K562 (cell line): ENCODE data around the gene UMODL1. TPM values are rescaled to one million over a fixed set of nuclear protein-coding genes. Genes with fewer than 3 reads are reported as not detected.

Experiments used
- BCLAF1 ChIP-seq, 2 experiments: fragments of 450-650 bp in 1 of 2; IDR thresholded peaks; 2 replicates each; pipeline ENCODE4 v1.6.1; 2011 to 2017; ENCODE audit warnings: low read depth in 2 of 2, antibody characterized with exemption in 1 of 2, borderline replicate concordance in 1 of 2, low read length in 1 of 2, mild to moderate bottlenecking in 1 of 2, mixed read lengths in 1 of 2; ENCODE audit not compliant: control insufficient read depth in 1 of 2
- CHD2 ChIP-seq: IDR thresholded peaks from 2 replicates; pipeline ENCODE4 v1.6.1; 2011; ENCODE audit warnings: low read depth, low read length
- E4F1 ChIP-seq: fragments of 250-450 bp; sonication (Bioruptor Pico); IDR thresholded peaks from 2 replicates; pipeline ENCODE4 v1.5.0; 2021; ENCODE audit warnings: mild to moderate bottlenecking, borderline replicate concordance
- FOXM1 ChIP-seq, 2 experiments: fragments of 450-650 bp in 1 of 2; sonication (generic) in 1 of 2; formaldehyde crosslinking in 1 of 2; IDR thresholded peaks; 2 replicates each; pipeline versions ENCODE4 v1.6.1 to v1.9.0; 2017 to 2022; ENCODE audit warnings: low read depth in 2 of 2, mild to moderate bottlenecking in 2 of 2, missing genetic modification reagents in 1 of 2, moderate library complexity in 1 of 2
- MGA ChIP-seq: fragments of 450-650 bp; IDR thresholded peaks from 2 replicates; pipeline ENCODE4 v1.6.1; 2016; ENCODE audit warnings: mild to moderate bottlenecking, moderate library complexity
- ZFP91 ChIP-seq: sonication (generic); formaldehyde crosslinking; IDR thresholded peaks from 2 replicates; pipeline ENCODE4 v1.8.0; 2022; ENCODE audit warnings: mild to moderate bottlenecking, missing genetic modification reagents
- ZNF174 ChIP-seq: fragments of 250-450 bp; sonication (Bioruptor Pico); IDR thresholded peaks from 2 replicates; pipeline ENCODE4 v1.4.0; 2020; ENCODE audit warnings: mild to moderate bottlenecking
- polyA plus RNA-seq, 8 experiments: library from polyadenylated mRNA; depleted of rRNA in 4 of 8; stranded (reverse) in 5 of 8; unstranded in 3 of 8; fragments of >200 nt; fragmentation: Nextera tagmentation in 2 of 8; fragmentation: Illumina TruSeq in 1 of 8; extraction: Ambion mirVana in 2 of 8; extraction: Trizol in 1 of 8; gene quantifications; 2 replicates each; pipeline versions ENCODE4 v1.2.1 to v1.2.3, GENCODE V29; 2011 to 2014; ENCODE audit warnings: inconsistent platforms in 1 of 8, missing spikeins in 1 of 8
- total RNA-seq, 7 experiments: library from RNA; depleted of rRNA in 6 of 7; stranded (reverse); fragments of >200 nt in 6 of 7; fragmentation: Illumina TruSeq in 2 of 7; extraction: Trizol in 2 of 7; gene quantifications; 2 replicates each; pipeline versions ENCODE4 v1.2.1 to v1.2.3, GENCODE V29; 2011 to 2021; ENCODE audit warnings: low replicate concordance in 1 of 7

Gene UMODL1
- total and polyA plus RNA-seq, 9 of the 15 experiments (the other 6 are each of a cell fraction or from before 2014, with no cell fraction given) = not detected

GRCh38 chr21:42146821-42147220, 75.7 kb downstream of the UMODL1 start (continued):
- TF ChIP-seq MGA (no peak), ZNF174 (CRISPR knock-in tag) (no peak), FOXM1 (IDR thresholded peaks at IDR 0.05; ENCODE audit: low read depth) (no peak), FOXM1 (CRISPR knock-in tag; IDR thresholded peaks at IDR 0.05; ENCODE audit: low read depth) (no peak), CHD2 (no peak), ZFP91 (CRISPR knock-in tag) (no peak), BCLAF1 (IDR thresholded peaks at IDR 0.05; ENCODE audit: borderline replicate concordance in 1 of 2, control insufficient read depth in 1 of 2, low read depth in 2 of 2, low read length in 1 of 2) (no peak), E4F1 (no peak)
